GM19467 (cell line): ENCODE measurements around the gene PRSS22.

Source experiments
- ATAC-seq: cut with Tn5 transposase; IDR thresholded peaks from one replicate; pipeline ENCODE4 v1.9.1; 2021; ENCODE audit warnings: mild to moderate bottlenecking, moderate library complexity; ENCODE audit not compliant: unreplicated experiment

The PRSS22 gene

GRCh38 chr16:2829501-2830354, 28.2 kb downstream of the PRSS22 start, which contains the start of gene ZG16B:
Gene ZG16B, plus strand, starts transcription at chr16:2830303. Its CDS starts 139 bp downstream, at chr16:2830442.
- ATAC-seq: no peak

GRCh38 chr16:2828876-2829430, 29.0 kb downstream of the PRSS22 start:
- ATAC-seq: no peak

- no peak for ATAC-seq
Observed at GRCh38 chr16:2828521-2828840, 29.5 kb downstream of the PRSS22 start.

- no peak for ATAC-seq
Observed at GRCh38 chr16:2827831-2828520, 30.0 kb downstream of the PRSS22 start.

- no peak for ATAC-seq
Observed at GRCh38 chr16:2827374-2827791, 30.6 kb downstream of the PRSS22 start.

- ATAC-seq: no peak
Observed at GRCh38 chr16:2826591-2827373, 31.2 kb downstream of the PRSS22 start.

GRCh38 chr16:2825906-2826305, 32.1 kb downstream of the PRSS22 start:
- no peak for ATAC-seq

GRCh38 chr16:2825049-2825742, 32.8 kb downstream of the PRSS22 start:
- no peak for ATAC-seq

GRCh38 chr16:2824626-2825025, 33.3 kb downstream of the PRSS22 start:
- no peak for ATAC-seq

- no peak for ATAC-seq
Observed at GRCh38 chr16:2822496-2822895, 35.5 kb downstream of the PRSS22 start.

- ATAC-seq: no peak
Observed at GRCh38 chr16:2822158-2822495, 35.8 kb downstream of the PRSS22 start.

GRCh38 chr16:2821487-2822157, 36.3 kb downstream of the PRSS22 start:
- no peak for ATAC-seq

GRCh38 chr16:2820836-2821486, 37.0 kb downstream of the PRSS22 start:
- no peak for ATAC-seq

- no peak for ATAC-seq
Observed at GRCh38 chr16:2819939-2820835, 37.8 kb downstream of the PRSS22 start.

GRCh38 chr16:2819179-2819938, 38.6 kb downstream of the PRSS22 start:
- ATAC-seq: no peak

- ATAC-seq: no peak
Observed at GRCh38 chr16:2818272-2818876, 39.6 kb downstream of the PRSS22 start.
